ENCODE results near the gene CD46. TPM values are rescaled to one million over a fixed set of nuclear protein-coding genes. Genes with fewer than 3 reads are reported as not detected.

CD46 gene
- polyA plus RNA-seq, 10 donors = 69.3 to 133 (median 89.3) TPM

DNA sequence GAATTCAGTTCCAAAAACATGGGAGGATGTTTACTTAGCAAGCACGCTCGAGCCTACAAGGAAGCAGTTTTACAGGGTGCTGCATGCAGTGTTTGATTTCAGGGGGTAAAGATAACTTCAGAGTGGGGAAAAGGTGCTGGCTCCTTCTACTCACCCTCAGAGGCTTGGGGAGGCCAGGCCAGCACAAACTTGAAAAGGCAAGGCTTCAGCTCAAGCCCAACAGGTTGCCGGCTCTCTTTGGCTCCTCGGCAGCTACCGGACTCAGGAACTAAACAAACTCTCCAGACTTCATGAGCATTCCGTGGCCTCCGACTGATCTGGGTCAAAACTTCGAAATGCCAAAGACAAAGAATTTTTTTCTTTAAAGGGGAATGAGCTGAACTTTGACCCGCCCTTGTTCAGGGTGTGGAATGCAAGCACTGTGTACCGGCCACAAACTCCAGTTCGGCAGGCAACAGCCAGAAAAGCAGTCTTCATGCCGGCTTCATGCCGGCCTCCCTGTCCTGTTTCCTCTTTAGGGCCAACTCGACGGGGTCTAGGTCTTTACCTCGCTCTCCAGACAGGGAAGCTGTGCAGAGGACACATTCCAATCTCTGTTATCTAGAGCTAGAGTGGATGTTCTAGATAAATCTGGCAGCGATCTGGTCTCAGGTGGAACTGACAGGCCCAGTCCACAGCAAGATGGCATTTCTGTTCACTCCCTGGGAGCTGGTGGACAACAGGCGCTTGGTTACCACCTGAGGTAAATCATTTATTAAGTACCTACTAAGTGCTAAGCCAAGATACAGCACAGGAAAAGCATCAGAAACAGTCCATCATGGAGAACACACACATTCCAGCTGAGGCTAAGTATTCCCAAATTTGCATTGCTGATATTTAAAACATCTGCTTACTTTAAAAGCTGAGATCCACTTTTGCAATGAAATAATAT, 75.0 kb downstream of the CD46 start:
- DNase-seq = no peak

DNA sequence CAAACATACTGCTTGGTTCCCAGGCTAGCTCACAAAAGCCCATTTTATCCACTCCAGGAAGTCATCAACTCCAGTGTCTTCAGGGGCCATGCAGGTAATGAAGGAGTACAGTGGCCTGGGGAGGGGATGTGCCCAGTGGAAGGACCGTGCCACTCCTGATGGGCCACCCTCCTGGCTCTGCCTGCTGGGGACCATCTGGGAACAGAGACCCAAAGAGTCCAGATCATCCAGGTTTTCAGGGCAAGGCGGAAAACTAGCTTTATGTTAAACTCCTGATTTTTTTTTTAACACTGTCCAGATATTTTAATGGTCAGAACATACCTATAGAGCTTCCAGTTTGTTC, 75.6 kb downstream of the CD46 start:
- DNase-seq = no peak

DNA sequence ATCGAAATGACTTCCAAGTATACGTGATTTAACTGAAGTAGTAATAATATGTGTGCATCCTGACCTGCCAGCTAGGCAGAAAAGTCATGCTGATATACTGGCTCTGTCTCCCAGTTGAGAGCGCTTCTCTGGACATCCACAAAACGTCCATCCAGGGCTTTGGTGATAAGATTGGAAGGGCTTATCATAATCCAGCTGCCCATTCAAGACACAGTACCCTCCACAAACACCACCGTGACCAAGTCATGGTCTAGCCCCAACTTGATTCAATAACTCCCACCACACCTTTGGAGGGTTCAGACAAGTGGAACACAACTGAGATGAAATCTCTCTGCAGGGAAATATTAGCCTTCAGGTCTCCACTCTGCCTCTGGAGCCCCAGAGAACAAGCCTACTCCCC, 76.2 kb downstream of the CD46 start:
- DNase-seq = no peak

DNA sequence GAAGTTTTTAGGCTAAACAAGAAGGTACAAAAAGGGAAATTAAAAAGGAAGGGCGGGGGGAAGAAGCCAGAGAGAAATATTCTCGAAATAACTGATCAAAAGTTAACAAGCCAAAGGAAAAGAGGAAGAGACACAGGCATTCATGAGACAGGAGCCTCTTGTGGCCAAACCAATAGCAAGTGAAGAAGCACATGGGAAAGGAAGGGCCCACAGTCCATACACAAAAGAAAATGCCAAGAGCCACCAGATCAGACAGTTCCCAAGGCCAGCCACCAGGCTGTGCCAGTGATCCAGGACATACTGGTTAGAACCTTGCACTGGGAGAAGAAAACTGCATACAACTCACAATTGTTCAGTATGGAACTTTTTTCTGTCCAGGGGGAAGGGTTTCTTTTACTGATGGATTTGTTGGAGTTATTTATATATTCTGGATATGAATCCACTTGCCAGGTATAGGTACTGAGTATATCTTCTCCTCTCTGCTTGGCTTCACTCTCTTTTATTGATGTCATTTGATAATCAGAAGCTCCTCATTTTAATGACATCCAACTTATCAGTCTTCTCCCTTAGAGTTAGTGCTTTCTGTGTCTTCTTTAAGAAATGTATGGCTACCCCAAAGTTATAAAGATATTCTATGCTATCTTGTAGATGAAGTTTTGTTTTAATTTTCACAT, 76.8 kb downstream of the CD46 start:
- DNase-seq = peak; percentile 51 to 71 (median 58)

DNA sequence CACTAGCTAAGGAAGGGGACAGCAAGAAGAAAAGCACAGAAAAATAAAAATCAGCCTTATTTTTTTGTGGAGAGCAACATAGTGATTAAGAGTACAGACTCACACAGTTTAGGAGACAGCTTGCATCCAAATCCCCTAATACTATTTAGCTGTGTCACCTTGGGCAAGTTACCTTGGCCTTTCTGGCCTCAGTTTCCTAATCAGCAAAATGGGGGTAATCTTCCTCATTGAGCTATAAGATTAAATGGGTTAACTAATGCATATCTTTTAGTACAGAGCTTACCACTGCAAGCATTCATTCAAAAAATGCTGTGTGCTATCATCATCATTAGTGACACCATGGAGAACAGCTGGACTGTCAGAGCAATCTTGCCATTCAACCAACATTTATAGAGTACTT, 77.7 kb downstream of the CD46 start:
- DNase-seq = no peak

DNA sequence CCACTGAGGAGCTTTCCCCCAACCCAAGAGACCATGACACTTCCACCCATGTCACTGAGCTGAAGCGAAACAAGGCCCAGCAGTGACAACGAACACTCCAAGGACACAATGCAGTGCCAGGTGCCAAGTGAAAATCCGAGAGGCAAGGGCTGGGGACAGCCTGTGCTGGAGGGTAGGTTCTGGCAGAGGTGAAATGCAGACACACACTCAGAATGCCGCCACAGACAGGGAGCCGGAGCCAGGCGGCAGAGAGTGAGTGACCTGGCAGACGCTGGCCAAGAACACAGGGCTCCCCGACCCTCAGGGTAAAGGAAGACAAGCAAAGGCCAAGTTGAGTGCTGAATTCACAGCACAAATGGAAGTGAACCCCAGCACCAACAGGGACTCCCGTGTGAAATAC, 78.9 kb downstream of the CD46 start:
- DNase-seq = no peak

DNA sequence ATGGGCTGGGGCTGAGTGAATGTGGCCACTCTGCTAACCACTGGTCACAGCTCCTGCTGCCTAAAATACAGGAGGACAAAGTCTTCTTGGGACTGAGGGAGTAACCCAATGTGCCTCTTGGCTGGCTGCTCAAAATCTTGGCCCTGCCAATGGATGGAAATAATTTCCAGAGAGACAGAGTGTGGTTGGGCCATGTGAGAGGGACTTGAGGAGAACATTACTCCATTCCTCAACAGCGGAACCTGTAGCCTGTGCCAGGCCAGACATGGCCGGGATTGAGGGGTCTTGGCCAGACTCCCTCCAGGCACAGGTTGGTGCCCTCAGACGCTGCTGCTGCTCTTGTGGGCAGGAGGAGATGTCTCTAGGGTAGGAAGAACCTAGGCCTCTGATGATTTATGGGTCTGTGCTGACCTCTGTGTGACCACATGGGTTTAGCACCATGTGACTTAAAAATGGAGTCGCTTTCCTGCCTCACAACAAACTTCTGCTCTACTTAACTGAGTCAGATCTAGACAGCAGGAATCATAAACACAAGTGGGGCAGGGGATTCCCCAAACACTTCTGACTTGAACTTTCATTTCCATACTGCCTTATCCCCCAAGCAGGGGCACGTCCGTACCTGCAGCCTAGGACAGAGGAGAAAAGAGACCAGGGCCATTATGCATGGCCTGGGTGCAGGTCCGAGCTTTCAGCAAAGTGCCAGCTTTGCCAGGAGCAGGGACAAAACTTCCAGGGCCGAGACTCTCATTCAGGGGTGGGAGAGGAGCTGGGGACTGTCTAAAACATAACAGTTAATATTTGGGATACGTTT, 79.9 kb downstream of the CD46 start:
- no peak for DNase-seq

DNA sequence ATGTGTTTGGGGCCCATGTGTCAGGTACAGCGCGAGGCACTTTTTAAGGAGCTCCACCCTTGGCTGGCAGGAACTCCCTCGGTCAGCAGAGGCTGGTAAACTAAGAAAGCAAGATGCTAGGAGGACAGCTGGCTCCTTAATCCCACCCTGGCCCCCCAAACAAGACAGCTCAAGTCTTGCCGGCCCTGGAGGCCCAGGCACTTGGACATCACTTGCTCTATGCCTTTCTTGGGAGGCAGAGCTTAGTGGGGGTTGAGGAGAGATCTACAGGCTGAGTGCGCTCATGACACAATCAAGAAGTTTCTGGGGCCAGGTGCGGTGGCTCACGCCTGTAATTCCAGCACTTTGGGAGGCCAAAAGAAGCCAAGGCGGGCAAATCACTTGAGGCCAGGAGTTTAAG, 80.9 kb downstream of the CD46 start:
- no peak for DNase-seq

DNA sequence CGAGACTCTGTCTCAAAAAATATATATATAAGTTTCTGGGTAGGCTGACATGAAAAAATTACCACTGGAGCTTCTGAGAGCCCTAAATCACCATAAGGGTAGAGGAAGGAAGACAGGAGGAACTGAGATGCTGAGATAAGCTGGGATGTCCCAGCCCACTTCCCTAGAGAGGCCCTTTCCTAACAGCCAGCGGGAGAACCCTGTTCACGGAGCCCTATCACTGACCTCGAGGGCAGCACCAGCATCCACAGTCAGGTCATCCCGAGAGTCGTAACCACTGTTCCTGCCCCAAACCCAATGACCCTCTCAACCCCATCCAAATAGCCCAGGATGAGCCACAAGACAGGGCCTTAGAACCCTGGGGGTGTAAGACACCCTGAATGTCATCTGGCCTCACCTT, 81.5 kb downstream of the CD46 start:
- no peak for DNase-seq

DNA sequence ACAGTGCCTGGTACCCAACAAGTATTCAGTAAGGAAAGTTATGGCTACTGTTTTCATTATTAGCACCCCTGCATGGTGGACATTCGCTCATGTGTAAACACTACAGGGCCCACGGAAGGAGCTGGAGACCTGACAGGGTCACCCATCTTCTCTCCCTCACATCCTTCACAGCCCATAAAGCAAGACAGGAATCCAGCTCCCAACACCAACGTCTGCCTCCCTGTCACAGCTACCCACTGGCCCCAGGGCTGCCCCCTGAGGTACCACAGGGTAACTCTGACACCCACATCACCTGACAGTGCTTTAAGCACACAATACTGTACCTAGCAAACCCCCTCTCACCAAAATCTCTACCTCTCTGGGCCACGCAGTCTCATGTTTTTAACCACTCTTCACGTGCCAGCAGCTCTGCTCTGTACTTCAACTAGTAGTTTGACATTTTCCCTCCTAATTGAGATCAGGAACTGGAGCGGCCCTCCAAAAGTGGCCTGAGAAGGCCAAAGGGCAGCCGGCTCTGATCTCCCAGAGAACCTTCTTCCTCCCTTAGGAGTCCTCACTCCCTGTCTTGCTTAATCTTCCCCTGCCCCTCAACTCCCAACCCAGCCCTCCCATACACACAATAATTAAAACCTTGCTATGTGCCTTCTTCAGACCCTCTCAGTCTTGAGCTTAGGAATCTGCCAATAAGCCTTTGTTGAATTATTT, 82.3 kb downstream of the CD46 start:
- DNase-seq = no peak

DNA sequence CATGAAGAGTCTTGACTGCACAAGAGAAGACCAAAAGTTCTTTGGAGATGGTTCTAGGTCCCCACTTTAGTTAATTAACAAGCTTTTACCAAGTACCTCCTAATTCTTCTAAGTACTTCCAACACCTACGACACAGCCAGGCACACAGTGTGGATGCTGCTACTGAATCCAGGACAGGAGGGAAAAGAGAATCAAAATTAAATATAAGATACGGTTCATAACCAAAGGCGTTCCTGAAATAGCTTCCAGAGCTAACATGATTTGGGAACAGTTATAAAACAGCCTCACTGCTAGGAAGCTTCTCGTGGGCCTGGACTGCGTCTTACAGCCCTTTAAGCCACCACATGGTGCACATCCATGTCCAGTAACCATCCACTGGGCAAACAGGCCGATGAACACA, 84.1 kb downstream of the CD46 start:
- DNase-seq = no peak

DNA sequence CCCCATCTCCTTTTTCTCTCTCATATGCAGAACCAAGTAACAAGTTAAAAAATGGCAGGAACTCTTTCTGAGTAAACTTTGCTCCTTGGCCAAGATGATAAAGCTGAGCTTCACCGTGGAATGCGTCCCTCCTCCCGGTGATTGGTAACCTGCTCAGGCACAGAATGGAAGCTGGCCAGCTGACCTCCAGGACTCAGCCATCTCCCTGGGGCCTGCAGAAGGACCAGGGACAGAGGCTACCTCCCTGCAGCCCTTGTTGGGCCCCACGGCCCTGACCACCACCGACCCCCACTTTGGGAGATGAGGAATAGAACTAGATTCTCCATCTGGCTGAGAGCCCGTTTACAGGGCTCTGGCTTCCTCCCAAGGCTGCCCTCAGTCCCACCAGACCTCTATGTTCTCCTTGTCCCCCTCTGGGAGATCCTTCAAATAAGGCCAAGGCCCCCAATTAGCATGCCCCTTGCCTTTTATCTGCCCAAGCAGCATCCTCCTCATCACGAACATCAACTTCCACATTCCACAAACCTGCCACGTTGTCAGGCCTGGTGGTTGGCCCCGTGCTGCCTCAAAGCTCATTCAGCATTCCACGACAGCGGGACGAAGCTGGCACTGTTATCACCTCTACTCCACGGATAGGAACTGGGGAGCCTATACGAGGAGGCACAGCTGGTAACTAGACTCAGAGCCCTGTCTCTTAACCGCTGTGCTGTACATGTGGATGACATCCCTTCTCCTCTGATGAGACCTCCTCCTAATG, 84.9 kb downstream of the CD46 start:
- no peak for DNase-seq

DNA sequence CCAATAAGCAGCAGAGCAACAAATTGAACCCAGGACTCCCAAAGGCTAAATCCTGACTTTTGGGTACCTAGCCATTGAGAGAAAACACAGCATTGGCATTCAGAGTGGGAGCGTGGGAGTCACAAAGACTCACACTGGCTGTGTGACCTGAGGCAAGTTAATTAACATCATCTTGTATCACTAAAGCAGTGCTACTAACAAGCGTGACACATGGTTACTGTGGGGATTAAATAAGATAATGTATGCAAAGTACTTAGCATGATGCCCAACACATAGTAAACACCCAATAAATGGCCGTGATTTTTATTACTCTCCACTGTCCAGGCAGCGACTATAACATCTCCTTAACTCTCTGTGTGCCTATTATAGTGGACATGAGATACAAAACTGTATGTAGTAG, 85.8 kb downstream of the CD46 start:
- no peak for DNase-seq

DNA sequence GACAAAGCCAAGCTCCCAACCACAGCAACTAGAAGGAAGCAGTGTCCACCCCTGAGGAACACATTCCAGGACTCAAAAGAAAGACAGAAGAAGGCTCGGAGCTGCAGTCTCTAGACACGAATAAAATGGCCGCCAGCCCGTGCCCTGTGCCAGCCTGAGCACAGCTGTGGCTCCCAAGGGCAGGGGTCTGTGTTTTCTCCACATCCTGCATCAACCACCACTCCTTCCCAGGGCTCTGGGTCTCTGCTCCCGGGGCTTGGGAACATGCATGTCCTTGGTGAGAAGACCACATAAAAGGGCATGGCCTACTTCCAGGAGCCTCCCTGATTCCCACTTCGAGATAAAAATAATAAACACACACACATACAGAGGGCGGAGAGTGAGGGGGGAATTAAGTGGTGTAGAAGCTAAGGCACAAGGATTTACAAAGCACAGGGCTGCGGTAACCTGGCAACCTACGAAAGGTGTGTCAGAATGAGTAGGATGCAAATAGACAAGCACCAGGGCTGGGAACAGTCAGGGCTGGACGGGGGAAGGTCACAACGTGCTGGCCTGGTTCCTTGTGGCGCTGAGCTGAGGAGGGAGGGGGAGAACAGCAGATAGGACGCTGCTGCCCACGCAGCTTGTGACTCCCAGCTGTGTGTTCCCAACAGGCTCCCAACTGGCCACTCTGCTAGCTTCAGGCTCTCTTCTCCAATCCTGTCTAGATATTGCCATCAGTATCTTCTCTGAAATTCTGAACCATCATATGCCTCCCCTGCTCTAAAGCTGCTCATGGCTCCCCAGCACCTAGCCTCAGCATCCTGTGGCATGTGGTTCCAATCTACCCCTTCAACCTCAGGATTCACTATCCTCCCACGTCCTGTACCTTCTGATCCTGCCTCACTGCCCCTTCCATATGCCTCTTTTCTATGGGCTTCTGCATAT, 86.6 kb downstream of the CD46 start:
- DNase-seq = no peak

DNA sequence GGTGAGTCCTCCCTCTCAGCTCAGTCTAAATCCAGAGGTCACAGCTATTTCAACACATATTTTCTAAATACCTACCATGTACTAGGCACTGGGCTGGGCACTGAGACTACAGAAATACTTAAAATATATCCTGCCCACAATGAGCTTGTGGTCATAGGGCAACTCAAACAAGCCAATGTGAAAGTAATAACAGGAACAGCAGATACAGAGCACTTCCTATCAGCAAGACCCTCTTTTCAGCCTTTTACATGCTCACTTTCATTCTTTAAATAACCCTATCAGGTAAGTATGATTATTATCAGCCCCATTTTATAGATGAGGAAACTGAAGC, 87.2 kb downstream of the CD46 start:
- DNase-seq = no peak

DNA sequence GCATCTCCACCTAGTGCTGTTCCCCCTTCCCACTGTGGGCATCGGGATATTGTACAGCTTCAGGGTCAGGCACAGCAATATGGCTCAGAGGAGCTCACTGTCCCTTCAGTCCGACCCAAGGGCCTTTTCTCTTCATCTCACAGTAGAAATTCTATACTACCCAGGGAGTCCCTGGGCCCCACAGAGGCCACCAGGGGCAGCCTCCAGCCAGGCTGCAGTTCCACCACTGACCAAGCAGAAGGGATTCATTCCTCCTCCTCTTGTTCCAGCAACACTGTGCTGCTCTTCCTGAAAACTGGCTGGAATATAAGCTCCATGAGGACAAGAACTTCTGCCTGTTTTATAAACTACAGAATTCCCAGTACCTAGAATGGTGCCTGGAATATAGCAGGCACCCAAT, 88.5 kb downstream of the CD46 start:
- no peak for DNase-seq

DNA sequence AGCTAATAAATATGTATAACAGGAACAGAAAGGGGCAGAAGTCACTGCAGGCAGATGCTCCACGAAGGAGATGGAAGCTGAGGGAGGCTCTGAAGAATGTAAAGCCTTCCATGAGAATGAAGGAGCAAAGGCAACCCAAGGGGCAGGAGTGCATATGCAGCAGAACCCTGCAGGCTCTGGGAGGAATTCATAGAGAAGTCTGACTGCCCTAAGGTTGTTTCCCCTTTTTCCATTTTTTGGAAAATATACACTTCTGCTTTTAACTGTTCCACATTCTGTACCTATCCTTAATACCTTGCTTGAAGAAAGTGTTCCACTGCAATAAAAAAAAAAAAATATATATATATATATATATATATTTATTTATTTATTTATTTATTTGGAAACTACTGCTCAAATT, 89.4 kb downstream of the CD46 start:
- no peak for DNase-seq

DNA sequence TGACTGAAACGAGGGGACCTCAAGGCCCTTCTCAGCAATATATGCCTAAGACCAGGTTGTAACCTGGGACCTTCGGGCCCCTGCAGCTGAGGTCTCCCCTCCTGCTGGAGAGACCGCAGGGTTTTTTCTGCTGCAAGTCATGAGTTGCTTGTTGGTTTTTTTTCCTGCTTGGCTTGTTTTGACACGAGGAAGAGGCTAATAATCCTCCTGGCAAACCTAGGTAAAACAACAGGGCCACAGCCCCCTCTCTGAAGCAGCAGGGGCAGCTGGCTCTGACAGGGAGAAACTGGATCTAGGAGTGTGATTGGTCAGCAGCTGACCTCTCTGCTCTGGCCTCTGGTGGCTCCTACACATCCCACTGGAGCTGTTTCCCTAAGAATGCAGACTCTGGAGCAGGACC, 90.0 kb downstream of the CD46 start:
- DNase-seq = no peak

DNA sequence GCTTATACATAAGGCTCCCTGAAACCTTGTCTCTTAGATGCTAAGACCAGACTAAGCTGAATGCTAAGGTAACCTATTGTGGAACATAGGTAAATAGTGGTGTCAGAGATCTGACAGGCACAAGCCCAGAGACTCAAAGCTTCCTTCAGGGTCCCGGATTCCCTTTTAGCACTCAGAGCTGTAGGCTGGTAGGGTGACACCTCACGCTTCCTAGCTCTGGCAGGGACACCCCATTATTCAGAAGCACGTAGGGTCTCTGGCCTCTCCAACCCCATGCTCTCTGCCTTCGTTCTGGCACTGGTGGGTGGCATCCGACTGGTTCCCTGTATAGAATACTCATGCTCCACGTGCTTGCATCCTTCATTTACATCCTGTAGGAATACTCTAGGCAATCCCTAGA, 90.7 kb downstream of the CD46 start:
- DNase-seq = no peak

DNA sequence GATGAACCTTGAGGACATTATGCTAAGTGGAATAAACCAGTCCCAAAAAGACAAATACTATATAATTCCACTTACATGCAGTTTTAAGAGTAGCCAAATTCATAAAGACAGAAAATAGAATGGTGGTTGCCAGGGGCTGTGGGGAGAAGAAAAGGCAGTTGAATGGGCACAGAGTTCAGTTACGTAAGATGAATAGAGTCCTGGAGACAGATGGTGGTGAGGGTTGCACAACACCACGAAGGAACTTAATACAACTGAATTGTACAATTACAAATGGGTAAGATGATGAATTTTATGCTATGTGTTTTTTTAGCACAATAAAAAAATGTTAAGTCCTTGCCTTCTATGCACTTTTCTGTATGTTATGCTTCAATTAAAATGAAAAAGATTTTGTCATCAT, 92.5 kb downstream of the CD46 start:
- no peak for DNase-seq

Measured in muscle of back (tissue), 11 donors.